ENCODE measurements around the gene GPR107.

GPR107 gene

DNA sequence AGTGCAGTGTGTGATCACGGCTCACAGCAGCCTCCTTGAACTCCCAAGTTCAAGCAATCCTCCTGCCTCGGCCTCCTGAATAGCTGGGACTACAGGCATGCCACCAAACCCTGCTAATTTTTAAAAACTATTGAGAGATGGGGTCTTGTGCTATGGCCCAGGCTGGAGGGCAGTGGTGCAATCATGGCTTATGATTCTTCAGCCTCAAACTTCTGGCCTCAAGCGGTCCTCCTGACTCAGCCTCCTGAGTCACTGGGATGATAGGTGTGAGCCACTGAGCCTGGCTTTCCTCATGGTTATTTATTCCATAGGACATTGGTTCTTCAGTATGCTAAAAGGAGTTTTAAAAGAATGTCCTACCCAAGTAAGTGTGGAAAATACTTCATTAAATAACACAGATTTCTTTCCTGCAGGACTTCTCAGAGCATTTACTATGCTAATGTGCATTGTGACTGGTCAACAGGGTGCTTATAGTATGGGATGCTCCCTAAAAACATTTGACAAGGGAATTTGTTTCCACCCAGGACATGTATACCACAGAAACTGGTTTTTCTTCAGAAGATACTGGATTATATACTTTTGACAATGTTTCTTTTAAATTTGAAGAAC lies 107.3 kb downstream of the GPR107 start:
- H3K4me3 ChIP-seq (ENCODE audit: low read depth, low read length): no peak overlapping the region
- DNase-seq (ENCODE audit: low read depth): no peak
- TF ChIP-seq, protein P1, sequence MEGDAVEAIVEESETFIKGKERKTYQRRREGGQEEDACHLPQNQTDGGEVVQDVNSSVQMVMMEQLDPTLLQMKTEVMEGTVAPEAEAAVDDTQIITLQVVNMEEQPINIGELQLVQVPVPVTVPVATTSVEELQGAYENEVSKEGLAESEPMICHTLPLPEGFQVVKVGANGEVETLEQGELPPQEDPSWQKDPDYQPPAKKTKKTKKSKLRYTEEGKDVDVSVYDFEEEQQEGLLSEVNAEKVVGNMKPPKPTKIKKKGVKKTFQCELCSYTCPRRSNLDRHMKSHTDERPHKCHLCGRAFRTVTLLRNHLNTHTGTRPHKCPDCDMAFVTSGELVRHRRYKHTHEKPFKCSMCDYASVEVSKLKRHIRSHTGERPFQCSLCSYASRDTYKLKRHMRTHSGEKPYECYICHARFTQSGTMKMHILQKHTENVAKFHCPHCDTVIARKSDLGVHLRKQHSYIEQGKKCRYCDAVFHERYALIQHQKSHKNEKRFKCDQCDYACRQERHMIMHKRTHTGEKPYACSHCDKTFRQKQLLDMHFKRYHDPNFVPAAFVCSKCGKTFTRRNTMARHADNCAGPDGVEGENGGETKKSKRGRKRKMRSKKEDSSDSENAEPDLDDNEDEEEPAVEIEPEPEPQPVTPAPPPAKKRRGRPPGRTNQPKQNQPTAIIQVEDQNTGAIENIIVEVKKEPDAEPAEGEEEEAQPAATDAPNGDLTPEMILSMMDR (IDR thresholded peaks at IDR 0.05; ENCODE audit: control insufficient read depth, extremely low read depth, insufficient read depth): no peak

DNA sequence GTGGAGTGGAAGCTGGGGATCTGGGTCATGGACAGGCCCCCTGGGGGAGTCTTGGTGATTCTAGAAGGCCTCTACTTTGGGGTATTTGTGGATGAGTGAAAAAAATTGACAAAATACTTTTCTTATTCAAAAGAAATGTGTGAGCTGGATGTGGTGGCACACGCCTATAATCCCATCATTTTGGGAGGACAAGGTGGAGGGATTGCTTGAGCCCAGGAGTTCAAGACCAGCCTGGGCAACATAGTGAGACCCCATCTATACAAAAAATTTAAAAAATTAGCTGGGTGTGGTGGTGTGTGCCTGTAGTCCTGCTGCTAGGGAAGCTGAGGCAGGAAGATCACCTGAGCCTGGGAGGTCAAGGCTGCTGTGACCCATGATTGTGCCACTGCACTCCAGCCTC lies 111.9 kb downstream of the GPR107 start:
- DNase-seq (ENCODE audit: low read depth): no peak
- no peak overlapping the region for H3K4me3 ChIP-seq (ENCODE audit: low read depth, low read length)
- TF ChIP-seq, protein P1 (IDR thresholded peaks at IDR 0.05; ENCODE audit: control insufficient read depth, extremely low read depth, insufficient read depth): no peak

DNA sequence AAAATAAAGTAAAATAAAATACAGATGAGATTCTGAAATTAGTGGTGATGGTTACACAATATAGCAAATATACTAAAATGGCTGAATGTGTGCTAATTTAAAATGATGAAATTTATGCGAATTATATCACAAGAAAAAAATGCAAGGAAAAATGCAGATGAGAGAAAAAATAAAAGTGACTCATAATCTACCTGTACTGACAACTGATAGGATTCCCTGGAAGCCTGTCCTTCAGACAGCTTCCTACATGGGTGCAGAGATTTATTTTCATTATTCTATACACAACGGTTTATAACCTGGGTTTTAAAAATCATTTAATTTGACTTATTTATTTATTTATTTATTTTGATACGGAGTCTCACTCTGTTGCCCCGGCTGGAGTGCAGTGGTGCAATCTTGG lies 112.7 kb downstream of the GPR107 start:
- no peak for DNase-seq (ENCODE audit: low read depth)
- H3K4me3 ChIP-seq (ENCODE audit: low read depth, low read length): no peak overlapping the region
- TF ChIP-seq, protein P1 (IDR thresholded peaks at IDR 0.05; ENCODE audit: control insufficient read depth, extremely low read depth, insufficient read depth): no peak

DNA sequence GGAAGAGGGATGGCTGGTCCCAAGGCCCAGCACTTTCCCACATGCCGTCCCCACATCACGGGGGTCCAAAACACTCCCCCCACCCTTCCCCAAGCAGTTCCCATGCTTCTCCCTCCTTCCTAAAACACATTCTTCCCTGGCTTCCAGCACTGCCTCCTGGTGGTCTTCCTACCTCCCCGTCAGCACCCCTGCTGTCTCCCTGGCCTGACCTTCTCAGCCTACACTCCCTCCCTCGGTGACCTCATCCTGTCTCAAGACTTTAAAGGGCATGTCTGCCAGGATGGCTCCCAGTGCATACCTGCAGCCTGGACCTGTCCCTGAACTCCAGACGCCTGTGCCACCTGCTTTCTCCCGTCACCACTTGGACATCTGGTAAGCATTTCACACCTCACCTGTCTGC lies 114.2 kb downstream of the GPR107 start:
- no peak for DNase-seq (ENCODE audit: low read depth)
- H3K4me3 ChIP-seq (ENCODE audit: low read depth, low read length): no peak overlapping the region
- TF ChIP-seq, protein P1 (IDR thresholded peaks at IDR 0.05; ENCODE audit: control insufficient read depth, extremely low read depth, insufficient read depth): no peak

DNA sequence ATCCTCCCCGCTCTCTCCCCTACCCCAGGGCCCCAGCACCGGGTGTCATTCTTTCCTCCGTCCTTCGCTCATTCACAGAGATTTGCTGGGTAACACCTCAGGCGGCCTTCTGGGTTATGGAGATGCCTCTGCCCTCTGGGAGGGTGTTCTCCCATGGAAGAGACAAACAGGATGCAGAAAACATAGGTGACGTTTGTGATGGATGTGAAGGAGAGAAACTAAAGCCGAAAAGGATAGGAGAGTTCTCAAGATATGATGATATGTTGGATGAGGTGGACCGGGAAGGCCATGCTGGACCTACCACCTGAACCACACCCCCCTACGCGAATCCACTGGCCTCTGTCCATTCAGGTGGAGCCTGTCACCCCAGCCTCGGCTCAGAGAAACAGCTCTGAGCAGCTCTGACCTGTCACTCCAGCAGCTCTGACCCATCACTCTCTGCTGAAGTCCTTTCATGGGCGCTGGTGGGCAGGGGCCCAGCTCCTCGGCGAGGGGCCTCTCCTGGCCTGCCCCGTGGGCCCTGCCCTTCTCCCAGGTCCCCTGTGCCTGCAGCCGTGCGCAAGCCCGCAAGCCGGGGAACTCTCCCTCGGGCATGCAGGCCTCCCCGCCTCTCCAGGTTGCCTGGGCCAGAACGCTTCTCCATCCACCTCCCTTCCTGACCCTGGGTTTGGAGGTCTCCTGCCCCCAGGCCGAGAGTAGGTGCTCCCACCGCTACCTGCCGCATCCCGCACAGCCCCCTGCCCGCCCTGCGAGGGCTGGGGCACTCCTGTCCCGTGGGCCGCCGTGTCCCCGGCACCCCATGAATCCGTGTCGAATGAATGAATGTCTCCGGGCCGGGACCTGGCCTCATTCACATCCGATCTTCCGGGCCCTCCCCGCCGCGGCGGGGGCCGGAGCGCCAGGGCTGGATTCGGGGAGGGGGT lies 117.8 kb downstream of the GPR107 start:
- peak overlapping the region; percentile 49 for H3K4me3 ChIP-seq (ENCODE audit: low read depth, low read length)
- DNase-seq (ENCODE audit: low read depth): no peak
- TF ChIP-seq, protein P1 (IDR thresholded peaks at IDR 0.05; ENCODE audit: control insufficient read depth, extremely low read depth, insufficient read depth): no peak

DNA sequence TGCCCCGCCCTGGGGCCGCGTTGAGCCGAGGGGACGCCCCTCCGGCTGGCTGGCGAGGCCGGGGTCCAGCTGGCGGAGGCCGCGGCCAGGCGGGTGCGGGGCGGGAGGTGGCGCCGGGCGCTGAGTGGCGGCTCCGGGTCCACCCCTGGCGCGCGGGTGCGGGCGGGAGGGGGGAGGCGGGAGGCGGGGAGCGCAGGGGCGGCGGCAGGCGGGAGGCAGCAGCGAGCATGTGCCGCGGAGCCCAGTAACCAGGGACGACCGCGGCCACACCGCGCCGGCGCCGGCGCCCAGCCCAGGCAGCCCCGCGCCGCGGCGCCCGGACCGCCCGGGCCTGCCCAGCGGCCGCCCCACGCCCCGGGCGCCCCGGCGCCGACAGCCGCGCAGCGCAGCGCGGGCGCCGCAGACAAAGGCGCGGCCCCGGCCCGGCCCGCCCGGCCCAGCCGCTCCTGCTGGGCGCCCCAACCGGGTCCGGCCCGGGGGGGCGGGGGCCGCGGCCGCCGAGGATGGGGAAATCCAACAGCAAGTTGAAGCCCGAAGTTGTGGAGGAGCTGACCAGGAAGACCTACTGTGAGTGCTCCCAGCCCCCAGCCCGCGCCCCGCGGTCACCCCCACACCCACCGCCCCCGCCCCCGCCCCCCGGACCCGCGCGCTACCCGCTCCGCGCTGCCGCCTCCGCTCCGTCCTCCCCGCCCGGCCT lies 118.6 kb downstream of the GPR107 start, which contains the start of gene NCS1:
TSS of gene NCS1 (plus strand) at position 244 of the 697 bp plus-strand sequence. CDS start at position 504, 260 bp downstream.
- no peak for DNase-seq (ENCODE audit: low read depth)
- TF ChIP-seq, protein P1 (IDR thresholded peaks at IDR 0.05; ENCODE audit: control insufficient read depth, extremely low read depth, insufficient read depth): no peak
- peak within 1 kb of the TSS; percentile 63 for H3K4me3 ChIP-seq (ENCODE audit: low read depth, low read length)
